Retinal pigment epithelial cell (primary cell): ENCODE data around the gene TMC3.

Experiments used
- DNase-seq: peaks from one replicate; pipeline ENCODE4 v3.0.0-alpha.2; 2010; ENCODE audit warnings: low read depth
- H3K4me3 ChIP-seq: 2 replicates; pipeline ENCODE4 v1.5.1; 2011; ENCODE audit warnings: mild to moderate bottlenecking, low read length, control low read depth, moderate library complexity
- TF ChIP-seq, protein P1 (sequence below): conservative IDR thresholded peaks from 2 replicates; pipeline ENCODE4 v1.5.1; 2011; ENCODE audit warnings: low read depth, low read length, control low read depth, inconsistent platforms

The TMC3 gene

DNA sequence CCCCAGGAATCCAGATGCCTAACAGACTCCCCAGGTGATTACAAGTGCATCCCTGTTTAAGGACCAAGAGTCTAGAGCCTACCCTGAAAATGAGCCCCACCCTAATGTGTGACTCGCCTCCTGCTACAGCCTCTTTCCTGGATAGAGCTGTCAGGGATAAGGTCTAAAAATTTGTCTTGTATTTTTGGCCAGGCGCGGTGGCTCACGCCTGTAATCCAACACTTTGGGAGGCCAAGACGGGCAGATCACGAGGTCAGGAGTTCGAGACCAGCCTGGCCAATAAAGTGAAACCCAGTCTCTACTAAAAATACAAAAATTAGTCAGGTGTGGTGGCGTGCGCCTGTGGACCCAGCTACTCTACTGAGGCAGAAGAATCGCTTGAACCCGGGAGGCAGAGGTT, 11.2 kb downstream of the TMC3 start:
- TF ChIP-seq, protein P1, sequence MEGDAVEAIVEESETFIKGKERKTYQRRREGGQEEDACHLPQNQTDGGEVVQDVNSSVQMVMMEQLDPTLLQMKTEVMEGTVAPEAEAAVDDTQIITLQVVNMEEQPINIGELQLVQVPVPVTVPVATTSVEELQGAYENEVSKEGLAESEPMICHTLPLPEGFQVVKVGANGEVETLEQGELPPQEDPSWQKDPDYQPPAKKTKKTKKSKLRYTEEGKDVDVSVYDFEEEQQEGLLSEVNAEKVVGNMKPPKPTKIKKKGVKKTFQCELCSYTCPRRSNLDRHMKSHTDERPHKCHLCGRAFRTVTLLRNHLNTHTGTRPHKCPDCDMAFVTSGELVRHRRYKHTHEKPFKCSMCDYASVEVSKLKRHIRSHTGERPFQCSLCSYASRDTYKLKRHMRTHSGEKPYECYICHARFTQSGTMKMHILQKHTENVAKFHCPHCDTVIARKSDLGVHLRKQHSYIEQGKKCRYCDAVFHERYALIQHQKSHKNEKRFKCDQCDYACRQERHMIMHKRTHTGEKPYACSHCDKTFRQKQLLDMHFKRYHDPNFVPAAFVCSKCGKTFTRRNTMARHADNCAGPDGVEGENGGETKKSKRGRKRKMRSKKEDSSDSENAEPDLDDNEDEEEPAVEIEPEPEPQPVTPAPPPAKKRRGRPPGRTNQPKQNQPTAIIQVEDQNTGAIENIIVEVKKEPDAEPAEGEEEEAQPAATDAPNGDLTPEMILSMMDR = no peak
- no peak overlapping the region for H3K4me3 ChIP-seq
- no peak for DNase-seq

DNA sequence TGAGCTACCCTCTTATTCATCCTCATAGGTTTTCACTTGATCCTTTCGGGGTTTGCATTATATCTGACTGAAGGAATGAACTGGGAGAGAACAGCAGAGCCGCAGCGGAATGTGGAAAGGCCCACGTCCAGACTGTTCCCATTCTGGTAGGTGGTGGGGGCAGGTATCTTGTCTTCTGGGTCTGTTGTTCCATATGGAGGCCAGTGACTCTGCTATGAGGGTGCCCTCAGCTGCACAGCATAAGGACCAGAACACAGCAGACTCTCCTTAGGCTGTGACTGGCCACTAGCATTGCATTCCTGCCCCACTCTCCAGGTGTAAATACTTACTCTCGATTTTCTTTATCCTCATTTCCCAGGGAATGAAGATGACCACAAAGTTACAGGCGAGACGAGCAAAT, 12.1 kb downstream of the TMC3 start:
- TF ChIP-seq, protein P1 = no peak
- no peak overlapping the region for H3K4me3 ChIP-seq
- no peak for DNase-seq

DNA sequence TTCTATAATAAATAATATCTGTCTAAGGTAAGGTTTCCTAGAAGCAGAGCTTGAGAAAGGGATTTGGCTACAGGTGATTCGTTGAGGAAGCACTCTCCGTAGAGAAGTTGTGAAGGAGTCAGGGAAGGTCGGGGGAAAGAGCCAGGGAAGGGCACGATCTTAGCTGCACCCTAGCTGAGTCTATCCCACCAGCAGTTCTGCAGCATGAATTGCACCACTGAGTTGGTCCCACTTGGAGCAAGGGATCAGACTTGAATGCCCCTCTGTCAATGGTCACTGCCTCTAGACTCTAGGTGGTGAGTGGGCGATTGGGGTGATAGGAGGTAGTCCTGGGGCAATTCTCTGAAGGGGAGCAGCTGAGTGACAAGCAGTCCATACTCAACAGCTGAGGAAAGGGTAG, 13.5 kb downstream of the TMC3 start:
- no peak for DNase-seq
- H3K4me3 ChIP-seq = no peak overlapping the region
- TF ChIP-seq, protein P1 = no peak

DNA sequence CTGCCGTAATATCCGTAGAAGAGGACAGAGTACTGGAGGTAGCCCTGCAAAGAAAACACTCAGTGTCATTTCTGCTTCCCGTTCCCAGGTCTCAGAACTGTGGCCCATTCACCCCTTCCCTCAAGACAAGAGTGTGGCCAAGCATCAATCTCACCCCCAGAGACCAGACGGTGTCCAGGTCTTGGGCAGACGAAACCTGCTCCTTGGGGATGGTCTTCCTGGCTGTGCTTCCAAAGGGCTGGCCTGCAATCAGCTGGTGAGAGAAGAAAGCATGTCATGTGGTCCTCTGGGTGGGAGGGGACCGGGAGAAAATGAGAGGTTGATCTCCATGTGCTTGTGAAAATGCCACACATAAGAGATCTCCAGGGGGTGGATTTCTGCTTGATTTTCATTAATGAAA, 15.8 kb downstream of the TMC3 start:
- no peak for DNase-seq
- no peak overlapping the region for H3K4me3 ChIP-seq
- TF ChIP-seq, protein P1 = no peak

DNA sequence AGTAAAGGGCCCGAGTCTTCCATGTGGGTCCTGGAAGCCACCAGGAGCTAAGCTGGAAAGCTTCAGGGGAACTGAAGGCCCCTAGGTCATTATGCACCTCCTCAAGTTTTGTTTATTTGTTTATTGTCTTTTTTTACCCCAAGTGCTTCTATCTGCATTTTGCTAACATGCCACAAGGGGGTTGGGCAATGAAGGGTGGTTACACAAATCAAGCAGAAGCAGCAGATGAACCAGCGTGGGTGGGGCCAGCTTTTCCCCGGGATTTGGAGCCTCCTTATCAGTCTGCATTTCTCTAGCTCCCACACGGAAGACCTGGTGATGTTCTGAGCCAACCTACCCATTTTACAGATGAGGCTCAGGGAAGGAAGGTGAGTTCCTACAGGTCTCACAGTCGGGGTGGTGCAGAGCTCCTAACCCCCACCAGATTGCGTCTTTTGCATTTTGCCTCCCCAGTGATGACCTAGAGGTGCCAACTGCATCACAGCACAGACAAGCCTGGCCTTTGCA, 16.8 kb downstream of the TMC3 start:
- TF ChIP-seq, protein P1 = no peak
- no peak overlapping the region for H3K4me3 ChIP-seq
- no peak for DNase-seq

DNA sequence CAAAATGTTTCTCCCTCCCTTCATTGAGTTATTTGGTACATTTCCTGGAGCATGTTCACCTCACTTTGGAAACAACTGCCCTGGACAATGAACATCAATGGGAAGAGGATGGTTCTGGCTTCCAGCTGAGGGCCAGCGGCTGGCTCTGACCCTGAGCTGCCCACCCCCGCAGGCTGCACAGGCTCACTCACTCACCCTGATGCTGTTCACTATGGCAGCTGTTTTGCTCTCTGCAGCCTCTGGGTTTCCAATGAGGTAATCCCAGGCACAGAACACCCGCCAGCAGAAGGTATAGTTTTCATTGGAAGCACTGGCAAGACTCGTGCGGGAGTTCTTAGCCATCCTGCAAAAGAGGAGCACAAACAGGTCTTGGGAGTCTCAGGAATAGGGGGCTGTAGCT, 17.8 kb downstream of the TMC3 start:
- H3K4me3 ChIP-seq = no peak overlapping the region
- TF ChIP-seq, protein P1 = no peak
- DNase-seq = no peak

DNA sequence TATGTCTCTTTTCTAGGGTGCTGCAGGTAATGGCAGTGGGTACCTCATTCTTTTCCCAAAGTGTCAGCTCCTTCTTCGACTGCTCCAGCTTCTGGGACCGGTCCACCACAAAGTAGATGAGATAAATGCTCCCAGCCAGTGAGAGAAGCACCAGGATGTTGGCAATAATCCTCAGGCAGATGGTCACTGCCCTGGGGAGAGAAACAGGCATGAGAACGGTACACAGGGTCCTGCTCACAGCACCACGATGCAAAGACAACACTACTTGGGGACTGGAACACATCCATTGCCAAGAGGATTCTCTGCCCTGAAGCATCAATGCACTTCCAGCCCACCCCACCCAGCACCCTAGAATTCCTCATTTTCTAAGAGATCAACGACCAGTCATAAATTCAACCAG, 22.4 kb downstream of the TMC3 start:
- H3K4me3 ChIP-seq = no peak overlapping the region
- TF ChIP-seq, protein P1 = no peak
- DNase-seq = no peak
